GM12872 (cell line): Measurements from ENCODE around the gene FRRS1L.

Experiments
- TF ChIP-seq, protein P1 (sequence below): IDR thresholded peaks from 3 replicates; pipeline ENCODE4 v1.5.1; 2011; ENCODE audit warnings: low read depth, mild to moderate bottlenecking, low read length, moderate library complexity; ENCODE audit not compliant: insufficient read depth

The FRRS1L gene

DNA sequence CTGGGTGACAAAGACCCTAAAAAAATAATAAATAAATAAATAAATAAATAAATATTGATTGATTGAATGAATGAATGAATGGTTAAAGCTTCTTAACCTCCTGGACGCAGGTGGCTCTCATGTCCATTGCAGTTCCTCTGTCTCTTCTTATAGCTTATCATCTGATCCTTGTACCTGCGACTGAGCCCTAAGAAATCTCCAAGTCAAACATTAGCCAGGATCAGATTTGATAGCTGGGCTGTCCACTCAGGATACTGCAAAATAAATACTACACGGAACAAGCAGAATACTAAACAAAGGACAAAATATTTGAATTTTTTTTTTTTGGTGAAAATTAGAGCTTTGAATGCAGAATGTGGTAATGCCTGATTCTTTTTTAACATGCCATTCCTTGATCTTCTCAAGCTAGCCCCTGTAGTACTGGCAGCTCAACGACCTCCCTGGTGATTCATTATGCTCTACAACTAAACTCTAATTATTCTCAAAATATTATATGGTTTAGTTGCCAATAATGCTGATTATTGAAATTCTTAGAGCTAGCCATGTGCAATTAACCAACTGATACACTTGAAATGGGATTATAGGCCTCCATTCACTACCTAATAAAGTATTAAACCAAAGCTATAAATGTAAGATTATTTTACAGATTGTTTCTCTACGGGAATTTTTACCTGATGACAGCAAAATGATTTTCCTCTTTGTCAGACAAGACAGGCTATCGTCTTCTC is 37.4 kb downstream of the FRRS1L start:
- TF ChIP-seq, protein P1, sequence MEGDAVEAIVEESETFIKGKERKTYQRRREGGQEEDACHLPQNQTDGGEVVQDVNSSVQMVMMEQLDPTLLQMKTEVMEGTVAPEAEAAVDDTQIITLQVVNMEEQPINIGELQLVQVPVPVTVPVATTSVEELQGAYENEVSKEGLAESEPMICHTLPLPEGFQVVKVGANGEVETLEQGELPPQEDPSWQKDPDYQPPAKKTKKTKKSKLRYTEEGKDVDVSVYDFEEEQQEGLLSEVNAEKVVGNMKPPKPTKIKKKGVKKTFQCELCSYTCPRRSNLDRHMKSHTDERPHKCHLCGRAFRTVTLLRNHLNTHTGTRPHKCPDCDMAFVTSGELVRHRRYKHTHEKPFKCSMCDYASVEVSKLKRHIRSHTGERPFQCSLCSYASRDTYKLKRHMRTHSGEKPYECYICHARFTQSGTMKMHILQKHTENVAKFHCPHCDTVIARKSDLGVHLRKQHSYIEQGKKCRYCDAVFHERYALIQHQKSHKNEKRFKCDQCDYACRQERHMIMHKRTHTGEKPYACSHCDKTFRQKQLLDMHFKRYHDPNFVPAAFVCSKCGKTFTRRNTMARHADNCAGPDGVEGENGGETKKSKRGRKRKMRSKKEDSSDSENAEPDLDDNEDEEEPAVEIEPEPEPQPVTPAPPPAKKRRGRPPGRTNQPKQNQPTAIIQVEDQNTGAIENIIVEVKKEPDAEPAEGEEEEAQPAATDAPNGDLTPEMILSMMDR = no peak

GRCh38 chr9:109124121-109124520 is 42.9 kb downstream of the FRRS1L start:
- TF ChIP-seq, protein P1 = no peak

- TF ChIP-seq, protein P1 = no peak
These were observed 44.1 kb downstream of the FRRS1L start for GRCh38 chr9:109122726-109123621.

GRCh38 chr9:109121232-109121796 is 45.7 kb downstream of the FRRS1L start:
- TF ChIP-seq, protein P1 = no peak

DNA sequence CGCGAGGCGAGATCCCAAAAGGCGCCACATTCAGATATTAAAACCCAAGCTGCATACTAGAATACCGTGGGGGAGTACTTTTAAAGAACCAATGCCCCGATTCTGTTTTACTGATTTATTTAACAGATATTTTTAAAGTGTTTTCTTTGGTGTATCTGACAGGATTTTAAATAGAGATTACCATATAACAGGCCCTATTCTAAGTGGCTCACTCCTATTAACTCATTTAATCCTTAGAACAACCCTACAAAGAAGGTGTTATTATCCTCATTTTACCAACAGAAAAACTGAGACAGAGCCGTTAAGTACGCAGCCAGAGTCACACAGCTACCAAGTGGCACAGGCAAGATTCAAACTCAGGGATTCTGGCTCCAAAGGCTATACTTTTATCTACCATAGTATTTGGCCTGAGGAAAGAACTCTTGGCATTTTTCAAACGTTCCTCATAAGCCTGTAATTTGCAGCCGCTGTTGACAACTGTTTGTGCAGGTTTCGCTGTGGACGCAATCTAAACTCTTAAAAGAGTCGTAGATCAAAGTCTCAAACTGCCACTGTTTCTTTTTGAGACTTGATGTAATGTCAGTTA is 46.8 kb downstream of the FRRS1L start:
- TF ChIP-seq, protein P1 = no peak

DNA sequence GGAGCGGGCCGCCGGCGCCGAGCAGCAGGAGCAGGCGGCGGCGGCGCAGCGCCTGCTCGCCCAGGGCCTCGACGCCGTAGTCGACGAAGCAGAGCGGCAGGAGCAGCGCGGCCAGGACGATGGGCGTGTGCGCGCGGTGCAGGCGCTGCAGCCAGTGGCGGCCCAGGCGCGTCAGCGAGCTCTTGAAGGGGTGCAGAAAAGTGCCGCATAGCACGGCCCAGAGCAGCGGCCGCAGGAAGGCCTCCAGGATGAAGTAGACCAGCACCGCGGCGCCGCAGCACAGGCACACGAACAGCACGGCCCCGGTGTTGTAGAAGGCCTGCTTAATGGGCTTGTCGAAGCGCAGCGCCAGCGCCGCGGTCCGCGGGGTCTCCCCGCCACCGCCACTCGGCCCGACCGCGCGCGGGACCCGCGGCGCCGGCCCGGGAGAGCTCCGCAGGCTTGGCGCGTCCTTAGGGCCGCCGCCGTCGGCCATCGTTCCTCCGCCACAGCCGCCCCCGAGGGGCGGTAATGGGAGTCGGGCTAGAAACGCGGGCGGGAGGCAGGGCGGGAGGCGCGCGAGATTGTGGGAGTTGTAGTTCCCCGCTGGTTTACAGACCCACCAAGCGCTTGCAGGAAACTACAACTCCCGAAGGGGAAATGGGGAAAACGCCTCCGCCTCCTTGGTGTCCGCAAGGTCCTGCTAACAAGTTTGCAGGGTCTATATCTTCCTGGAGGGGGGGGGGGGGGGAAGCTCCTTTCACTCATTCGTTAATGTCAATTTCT is 47.4 kb downstream of the FRRS1L start, which contains the start of gene TMEM245:
TMEM245 (minus strand) TSS at position 509 of the 765 bp plus-strand sequence; CDS start at position 475, 34 bp downstream.
- TF ChIP-seq, protein P1 = no peak
